Measurements from ENCODE around the gene CAP1.

The CAP1 gene

DNA sequence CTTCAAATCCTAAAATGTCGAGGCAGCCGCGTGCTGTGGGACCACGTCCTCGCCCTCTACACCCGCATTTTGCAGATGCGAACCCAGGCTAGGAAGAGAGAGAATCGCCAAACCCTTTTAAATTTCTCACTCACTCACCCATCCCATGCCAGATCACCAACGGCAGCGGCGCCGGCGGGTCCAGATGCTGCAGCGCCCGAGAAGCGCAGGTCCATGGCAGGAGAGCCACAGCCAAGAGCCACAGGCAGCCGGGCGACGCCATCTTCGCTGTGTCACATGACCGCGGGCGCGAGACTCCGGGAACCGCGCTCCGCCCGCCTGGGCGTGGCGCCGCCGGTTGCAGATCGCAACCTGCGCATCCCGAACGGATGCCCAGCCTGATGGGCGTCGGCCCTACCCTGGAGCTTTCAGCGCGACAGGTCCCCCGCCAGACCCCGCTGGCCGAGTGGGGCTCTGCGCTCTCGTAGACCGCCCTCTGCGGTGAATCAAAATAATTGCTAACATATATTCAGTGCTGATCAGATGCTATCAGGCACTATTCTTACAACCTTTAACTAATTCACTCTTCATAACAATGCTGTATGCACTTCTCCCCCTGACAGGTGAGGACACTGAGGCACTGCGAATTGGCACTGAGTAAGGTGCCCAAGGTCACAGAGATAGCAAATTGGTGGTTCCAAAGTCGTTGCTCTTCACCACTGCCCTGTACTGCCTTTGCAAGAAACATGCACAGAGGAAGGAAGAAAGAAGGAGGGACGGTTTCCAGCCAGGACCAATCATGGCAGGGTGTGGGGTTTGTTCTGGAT lies 56.7 kb downstream of the CAP1 start, which contains the start of gene PPT1:
PPT1 (minus strand) TSS at position 276 of the 806 bp plus-strand sequence; CDS start at position 262, 14 bp downstream.
- peak; percentile 74 to 91 for DNase-seq

DNA sequence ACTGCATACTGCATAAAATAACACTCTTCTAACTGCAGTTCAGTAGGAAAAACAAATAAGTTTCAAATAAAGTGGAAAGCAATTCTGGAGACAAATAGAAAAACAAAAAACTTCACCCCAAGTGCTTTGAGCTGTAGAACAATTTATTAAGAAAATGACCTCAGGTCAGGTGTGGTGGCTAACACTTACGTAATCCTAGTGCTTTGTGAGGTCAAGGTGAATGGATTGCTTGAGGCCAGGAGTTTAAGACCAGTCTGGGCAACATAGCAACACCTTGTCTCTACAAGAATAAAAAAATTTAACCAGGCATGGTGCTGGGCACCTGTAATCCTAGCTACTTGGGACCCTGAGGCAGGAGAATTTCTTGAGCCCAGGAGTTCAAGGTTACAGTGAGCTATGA lies 61.5 kb downstream of the CAP1 start:
- no peak for DNase-seq

DNA sequence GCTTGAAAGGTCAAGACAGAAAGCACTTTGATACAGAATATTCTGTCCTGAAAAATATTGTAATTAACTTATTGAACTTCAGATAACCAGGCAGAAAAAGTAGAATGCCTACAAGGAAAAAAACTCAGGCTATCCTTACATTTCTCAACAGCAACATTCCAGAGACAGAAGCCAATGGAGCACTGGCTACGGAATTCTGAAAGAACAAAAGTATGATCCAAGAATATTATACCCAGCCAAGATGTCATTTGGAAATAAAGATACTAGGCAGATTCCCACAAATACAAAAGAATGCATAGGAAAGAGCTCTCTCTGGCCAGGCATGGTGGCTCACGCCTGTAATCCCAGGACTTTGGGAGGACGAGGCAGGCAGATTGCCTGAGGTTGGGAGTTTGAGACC lies 62.4 kb downstream of the CAP1 start:
- no peak for DNase-seq

DNA sequence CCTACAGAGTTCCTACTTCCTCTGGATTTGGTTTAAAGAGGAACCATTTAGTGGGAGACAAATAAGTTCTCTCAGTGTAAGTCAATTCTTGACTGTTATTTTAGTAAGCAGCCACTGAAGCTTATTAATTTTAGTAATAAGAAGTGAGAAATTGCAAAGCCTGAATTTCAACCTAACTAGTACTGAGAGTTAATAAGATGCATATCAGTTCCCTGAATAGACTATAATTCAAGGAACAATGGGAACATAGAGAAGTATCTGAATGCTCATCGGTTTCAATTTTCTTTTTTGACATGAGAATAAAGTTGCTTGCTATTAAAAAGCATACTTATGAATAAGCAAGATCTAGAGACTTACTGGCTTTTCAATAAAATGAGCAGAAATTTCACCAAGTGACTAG lies 64.5 kb downstream of the CAP1 start:
- no peak for DNase-seq

DNA sequence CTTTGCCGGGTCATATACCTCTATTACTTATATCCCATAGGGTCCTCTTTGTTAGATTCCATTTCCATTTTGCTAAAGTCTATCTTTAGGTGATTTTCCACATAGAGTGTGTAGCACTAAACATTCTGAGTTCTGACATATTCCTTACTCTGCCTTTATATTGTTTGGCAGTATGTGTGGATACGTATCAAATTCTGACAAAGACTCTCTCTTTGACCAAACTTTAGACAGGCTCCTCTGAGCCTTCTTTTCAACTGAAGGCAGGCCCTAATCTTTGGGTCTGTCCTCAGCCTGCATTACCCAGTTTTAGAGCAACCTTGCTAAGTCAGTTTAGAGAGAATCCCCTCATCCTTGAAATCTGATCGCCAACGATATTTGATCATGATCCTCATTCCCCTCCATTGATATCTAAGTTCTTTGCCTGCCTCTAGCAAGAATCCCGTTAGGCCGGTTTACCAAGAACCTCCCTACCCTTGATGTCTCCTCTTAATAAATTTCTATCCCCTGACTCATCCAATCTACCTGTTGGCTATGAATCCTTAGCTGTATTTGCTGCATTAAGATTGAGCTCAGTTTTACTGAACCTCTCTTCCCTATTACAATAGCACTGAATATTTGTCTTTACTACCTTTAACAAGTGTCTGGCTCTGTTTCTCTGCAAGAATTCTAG lies 66.9 kb downstream of the CAP1 start:
- DNase-seq: no peak

DNA sequence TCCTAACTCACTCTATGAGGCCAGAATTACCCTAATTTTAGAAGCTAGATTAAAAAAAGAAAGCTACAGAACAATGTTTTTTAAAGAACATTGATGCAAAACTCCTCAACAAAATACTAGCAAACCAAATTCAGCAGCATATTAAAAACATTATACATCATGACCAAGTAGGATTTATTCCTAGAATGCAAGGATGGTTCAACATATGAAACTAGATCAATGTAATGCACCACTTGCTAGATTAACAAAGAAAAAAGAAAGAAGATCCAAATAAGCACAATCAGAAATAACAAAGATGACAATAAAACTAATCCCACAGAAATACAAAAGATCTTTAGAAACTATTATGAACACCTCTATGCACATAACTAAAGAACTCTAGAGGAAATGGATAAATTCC lies 69.9 kb downstream of the CAP1 start:
- DNase-seq: no peak

DNA sequence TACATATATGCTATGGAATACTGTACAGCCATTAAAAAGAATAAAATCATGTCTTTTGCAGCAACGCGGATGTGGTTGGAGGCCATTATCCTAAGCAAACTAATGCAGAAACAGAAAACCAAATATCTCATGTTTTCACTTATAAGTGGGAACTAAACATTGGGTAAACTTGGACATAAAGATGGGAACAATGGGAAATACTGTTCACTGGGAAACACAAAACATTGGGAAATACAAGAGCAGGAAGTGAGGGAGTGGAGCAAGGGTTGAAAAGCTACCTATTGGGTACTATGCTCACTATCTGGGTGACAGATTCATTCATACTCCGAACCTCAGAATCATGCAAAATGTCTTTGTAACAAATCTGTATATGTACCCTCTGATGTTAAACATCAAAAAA lies 73.9 kb downstream of the CAP1 start:
- DNase-seq: no peak

DNA sequence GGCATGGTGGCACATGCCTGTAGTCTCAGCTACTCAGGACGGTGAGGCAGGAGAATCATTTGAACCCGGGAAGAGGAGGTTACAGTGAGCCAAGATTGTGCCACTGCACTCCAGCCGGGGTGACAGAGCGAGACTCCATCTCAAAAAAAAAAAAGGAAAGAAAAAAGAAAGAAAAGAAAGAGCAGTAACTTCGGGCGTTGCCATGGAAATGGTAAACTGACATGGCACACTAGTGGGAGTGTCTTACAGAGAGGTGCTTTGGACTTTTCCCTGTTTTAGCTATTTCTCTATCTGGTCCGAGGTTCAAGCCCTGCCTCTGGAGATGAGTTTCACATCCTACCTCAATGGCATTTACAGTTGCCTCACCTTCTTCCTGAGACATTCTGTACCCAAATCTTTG lies 79.6 kb downstream of the CAP1 start:
- DNase-seq: no peak
